Measurements from ENCODE around the gene LENG9. TPM values are rescaled to one million over a fixed set of nuclear protein-coding genes. Genes with fewer than 3 reads are reported as not detected.
"Not testable (repeated sequence)": the region's sequence is repeated elsewhere in the genome, so short reads cannot be mapped to it uniquely, and the experiment has no call there.

LENG9 gene
- polyA plus RNA-seq, 5 donors = 2.9 to 7.7 (median 3.4) TPM

- no peak for DNase-seq
Observed at GRCh38 chr19:54481326-54481930, 17.9 kb upstream of the LENG9 start.

GRCh38 chr19:54480051-54480450, 16.5 kb upstream of the LENG9 start:
- DNase-seq = no peak

- DNase-seq = no peak
Observed at GRCh38 chr19:54478677-54479266, 15.2 kb upstream of the LENG9 start.

DNA sequence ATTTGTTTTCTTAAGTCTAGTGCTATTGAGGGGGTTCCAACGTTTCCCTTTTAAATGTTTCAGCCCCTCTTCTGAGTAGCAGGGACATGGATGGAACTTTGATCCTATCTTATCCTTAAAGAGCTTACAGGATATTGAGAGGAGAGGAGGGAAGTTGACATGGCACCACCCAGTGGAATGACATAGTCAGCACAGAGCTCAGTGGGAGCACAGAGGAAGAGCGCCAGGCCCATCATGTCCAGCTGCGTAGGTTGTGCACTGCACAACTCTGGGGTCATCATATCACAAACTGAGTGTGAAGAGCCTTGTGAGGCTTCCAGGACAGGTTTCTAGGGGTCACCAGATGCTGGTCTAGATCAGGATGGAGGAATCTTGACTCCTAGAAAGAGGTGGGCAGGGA, 14.1 kb upstream of the LENG9 start:
- DNase-seq = no peak

- DNase-seq = no peak
Observed at GRCh38 chr19:54475706-54476105, 12.1 kb upstream of the LENG9 start.

DNA sequence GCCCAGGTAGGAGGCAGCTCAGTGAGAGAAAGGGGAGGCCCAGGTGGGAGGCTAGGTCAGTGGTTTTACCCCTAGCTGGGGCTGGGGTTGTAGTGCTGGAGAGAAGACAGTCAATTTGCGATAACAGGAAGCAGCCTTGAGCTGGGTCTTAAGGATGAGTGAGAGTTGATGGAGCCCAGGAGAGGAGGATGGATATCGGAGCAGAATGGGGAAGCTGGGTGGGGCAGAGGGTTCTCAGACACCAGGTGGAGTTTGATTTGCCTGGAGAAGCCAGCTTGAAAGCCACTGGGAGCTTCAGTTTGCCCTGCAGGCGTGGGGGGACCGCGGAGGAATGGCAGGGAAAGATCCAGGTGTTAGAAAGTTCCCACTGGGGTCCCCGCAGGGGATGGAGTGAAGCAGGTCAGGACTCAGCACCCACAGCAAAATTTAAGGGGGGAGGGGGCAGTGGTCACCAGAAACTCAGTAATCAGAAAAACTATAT, 10.4 kb upstream of the LENG9 start:
- DNase-seq = no peak

DNA sequence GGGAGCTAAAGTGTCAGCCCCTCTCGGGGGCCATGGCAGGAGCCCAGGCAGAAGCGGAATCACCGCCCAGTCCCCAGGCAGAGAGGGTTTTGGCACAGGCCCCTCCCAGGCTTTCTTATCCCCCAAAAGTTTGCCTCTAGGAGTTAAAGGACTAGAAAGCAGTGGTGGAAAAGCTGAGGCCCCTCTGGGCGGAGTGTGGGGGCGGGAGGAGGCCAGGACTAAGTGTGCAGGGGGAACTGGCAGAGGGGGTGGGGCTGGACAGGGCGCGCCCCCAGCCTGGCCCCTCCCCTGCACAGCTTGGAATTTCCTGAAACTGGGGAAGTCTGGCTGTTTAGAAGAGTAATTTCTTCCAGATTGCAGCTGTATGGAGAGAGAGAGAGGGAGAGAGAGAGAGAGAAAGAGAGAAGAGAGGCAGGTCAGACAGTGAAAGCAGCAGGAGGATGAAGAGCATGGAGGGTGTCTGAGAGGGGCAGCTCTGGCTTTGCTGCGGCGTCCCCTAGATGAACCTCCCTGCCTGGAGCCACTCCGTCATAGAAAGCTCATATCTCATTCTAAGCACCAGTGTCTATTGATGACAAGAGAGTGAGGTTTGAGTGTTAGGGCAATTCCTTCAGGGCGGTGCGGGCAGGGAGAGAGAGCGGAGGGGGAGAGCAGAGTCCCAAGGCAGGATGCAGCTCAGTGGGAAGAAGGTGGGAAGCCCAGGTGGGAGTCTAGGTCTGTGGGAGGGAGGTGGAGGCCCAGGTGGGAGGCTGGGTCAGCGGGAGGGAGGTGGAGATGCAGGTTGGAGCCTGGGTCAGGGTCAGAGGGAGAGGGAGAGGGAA, 9.7 kb upstream of the LENG9 start, which contains the start of gene CDC42EP5:
CDC42EP5 (minus strand) TSS at position 226 of the 821 bp plus-strand sequence. CDS start 7,749 bp downstream, outside the sequence.
- peak; percentile 87 to 90 for DNase-seq

DNA sequence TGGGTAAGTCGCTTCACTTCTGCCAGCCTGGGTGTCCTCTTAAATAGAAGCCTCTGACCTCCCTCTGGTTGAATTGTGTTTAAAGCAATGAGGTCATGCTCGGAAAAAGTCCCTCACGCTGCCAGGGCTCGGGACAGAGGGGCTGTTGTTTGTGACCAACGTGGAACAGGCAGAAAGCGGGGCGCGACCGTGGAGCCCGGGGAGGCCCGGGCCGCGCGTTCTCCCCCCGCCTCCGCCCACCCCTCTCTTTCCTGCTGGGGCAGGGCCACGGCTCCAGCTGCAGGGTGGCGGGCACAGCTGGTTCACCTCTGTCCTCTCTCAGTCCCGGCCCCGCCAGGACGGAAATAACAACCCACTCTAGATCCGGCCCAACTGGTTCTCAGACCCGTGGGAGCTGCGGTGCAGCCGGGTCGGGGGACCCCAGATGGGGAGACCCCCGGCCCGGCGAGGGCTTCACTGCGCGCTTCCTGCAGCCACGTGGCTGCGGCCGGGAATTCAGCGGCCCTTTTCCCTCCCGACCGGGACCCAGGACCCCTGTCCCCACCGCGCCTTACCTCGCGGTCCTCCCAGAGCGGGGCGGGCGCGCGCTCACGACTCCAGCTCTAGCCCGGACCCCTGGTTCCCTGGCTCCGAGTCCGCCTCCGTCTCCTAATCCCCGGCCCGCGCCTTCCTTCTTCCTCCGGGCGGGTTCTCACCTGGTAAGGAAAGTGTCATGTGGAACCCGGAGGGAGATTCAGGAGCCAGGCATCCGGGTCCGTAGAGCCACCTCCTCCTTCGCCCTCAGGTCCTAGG, 7.6 kb upstream of the LENG9 start:
- peak in 1 of 2 donors; percentile 52 for DNase-seq

- no peak for DNase-seq
Observed at GRCh38 chr19:54470276-54470887, 6.8 kb upstream of the LENG9 start.

DNA sequence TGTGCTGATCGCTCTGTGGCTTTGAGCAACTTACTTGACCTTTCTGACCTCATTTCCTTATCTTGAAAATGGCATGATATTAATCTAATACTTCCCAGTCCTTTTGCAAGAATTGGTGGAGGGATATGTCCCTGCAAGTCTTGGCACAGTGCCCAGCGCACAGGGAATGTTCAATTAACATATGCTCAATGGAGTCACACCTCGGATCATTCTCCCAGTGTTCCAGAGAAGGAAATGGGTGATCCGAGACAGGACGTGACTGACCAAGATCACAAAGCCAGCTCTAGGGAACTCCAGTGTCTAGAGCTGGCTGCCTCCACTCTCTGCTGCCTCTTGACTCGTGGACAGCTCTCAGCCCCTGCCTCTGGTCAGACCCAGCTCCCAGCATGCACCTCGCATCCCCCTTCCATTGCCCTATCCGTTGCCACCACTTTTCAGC, 5.9 kb upstream of the LENG9 start:
- no peak for DNase-seq

- not testable (repeated sequence) for DNase-seq
Observed at GRCh38 chr19:54466110-54466480, 2.5 kb upstream of the LENG9 start.

- DNase-seq = no peak
Observed at GRCh38 chr19:54465426-54466109, 2.0 kb upstream of the LENG9 start.

GRCh38 chr19:54464630-54465425, 1.2 kb upstream of the LENG9 start:
- peak in 1 of 2 donors; percentile 83 for DNase-seq

DNA sequence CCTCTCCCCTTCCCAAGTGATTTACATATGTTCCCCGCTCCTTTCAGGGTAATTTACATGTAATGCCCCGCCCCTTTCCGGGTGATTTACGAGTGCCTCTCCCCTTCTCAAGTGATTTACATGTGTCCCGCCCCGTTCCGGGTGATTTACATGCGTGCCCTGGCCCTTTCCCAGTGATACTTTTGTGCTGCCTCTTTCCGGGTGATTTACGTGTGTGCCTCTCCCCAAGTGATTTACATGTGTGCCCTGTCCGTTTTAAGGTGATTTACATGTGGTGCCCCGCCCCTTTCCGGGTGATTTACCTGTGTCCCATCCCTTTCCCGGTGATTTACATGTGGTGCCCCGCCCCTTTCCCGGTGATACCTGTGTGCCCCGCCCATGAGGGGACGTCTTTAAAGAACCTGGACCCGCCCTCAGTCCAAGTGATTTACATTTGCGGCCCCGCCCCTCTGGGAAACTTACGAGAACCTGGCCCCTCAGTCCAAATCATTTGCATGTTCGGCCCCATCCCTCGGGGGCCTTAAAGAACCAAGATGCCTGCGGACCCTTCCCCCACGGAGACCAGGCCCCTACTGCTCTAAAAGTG, 559 bp upstream of the LENG9 start:
- DNase-seq = peak; percentile 83 to 85

- peak; percentile 66 to 79 for DNase-seq
Observed at GRCh38 chr19:54462655-54463530, 685 bp downstream of the LENG9 start.

- no peak for DNase-seq
Observed at GRCh38 chr19:54462047-54462654, 1.4 kb downstream of the LENG9 start.

DNA sequence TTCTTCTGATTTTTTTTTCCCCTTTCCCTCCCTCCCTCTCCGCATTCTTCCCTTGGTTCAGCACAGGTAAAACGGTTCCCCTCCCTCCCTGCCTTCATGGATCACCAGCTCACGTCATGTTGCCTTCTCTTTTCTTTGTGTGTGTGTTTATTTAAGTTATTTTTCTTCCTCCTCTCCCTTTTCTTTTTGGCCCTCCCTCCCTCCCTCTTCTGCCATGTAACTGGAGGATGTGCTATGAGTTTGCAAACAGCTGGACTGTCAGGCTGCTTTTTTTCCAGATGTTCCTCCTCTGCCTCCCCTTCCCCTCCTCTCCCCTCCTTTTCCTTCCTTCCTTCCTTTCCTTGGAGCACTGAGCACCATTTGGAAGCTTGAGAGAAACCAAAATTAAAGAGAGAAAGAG, 2.0 kb downstream of the LENG9 start:
- DNase-seq = peak; percentile 92 to 93

DNA sequence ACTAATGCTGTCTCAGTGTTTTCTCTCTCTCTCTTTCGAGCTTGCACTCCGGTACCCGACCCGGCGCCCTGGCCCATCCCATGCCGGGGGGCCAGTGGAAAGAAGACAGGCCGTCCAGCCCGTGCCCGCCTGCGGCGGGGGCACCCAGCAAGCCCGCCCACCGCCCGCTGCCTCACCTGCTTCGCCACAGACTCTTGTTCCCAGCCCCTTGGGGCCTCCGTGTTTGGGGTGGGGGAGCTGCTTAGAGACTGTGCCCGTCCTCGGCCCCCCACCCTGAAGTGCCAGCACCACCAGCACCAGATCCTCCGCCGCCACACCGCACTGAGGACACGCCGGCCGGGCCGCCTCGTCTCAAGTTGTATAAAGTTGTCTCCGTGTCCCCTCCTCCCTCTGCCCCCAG, 2.4 kb downstream of the LENG9 start:
- no peak for DNase-seq

All from right lung (tissue), 5 donors.